ENCODE results near the gene PLIN3.
"Not testable (repeated sequence)": the region's sequence is repeated elsewhere in the genome, so short reads cannot be mapped to it uniquely, and the experiment has no call there.

DNA sequence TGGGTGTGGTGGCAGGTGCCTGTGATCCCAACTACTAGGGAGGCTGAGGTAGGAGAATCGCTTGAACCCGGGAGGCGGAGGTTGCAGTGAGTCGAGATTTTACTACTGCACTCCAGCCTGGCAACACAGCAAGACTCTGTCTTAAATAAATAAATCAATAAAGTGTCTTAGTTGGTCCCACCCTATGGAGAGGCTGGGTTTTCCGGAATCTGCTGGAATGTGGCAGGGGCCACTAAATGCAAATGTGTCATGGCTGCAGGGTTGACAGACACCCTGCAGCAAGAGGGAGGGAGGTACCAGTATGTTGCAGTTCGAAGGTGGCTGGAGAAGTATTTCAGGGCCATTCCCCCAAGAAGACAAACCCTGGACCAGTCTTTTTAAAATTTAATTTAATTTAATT, 17.5 kb upstream of the PLIN3 start:
- not testable (repeated sequence) for TF ChIP-seq CTCF, POLR2AphosphoS5, POLR2A (IDR thresholded peaks at IDR 0.05)
